Large intestine (tissue), 3 donors: ENCODE measurements around the gene TMEM258. TPM values are rescaled to one million over a fixed set of nuclear protein-coding genes. Genes with fewer than 3 reads are reported as not detected.
A peak's percentile ranks its signal among the peaks of the same experiment; 100 is the strongest.

ENCODE experiments used
- DNase-seq, 2 donors: peaks; one replicate each; pipeline versions ENCODE4 v3.0.0 to v3.0.0-alpha.2; 2013
- H3K27ac ChIP-seq: one replicate; pipeline ENCODE4 v1.5.1; 2013; ENCODE audit warnings: low read length
- H3K27me3 ChIP-seq: 2 replicates; pipeline ENCODE4 v1.6.1; 2013; ENCODE audit warnings: low read length; ENCODE audit not compliant: control insufficient read depth, insufficient read depth
- H3K36me3 ChIP-seq: 2 replicates; pipeline ENCODE4 v1.6.1; 2013; ENCODE audit warnings: low read length; ENCODE audit not compliant: control insufficient read depth, insufficient read depth
- H3K4me1 ChIP-seq: one replicate; pipeline ENCODE4 v1.6.1; 2013; ENCODE audit warnings: low read length; ENCODE audit not compliant: control insufficient read depth, insufficient read depth
- H3K4me3 ChIP-seq: one replicate; pipeline ENCODE4 v1.5.1; 2013; ENCODE audit warnings: low read length
- H3K9me3 ChIP-seq: one replicate; pipeline ENCODE4 v1.6.1; 2013; ENCODE audit warnings: mild to moderate bottlenecking, low read depth, low read length, moderate library complexity; ENCODE audit not compliant: control insufficient read depth
- WGBS: methylation state at CpG from one replicate; pipeline ENCODE4 v1.1.5; 2013; ENCODE audit warnings: low lambda C conversion rate; ENCODE audit not compliant: insufficient coverage; 5-methylcytosine and 5-hydroxymethylcytosine counted together
- polyA plus RNA-seq: library from polyadenylated mRNA; unstranded; fragments of 120-200 nt; gene quantifications from one replicate; pipeline ENCODE4 v1.2.1, GENCODE V29; 2013

The TMEM258 gene
- polyA plus RNA-seq, 1 donor: 189 TPM

DNA sequence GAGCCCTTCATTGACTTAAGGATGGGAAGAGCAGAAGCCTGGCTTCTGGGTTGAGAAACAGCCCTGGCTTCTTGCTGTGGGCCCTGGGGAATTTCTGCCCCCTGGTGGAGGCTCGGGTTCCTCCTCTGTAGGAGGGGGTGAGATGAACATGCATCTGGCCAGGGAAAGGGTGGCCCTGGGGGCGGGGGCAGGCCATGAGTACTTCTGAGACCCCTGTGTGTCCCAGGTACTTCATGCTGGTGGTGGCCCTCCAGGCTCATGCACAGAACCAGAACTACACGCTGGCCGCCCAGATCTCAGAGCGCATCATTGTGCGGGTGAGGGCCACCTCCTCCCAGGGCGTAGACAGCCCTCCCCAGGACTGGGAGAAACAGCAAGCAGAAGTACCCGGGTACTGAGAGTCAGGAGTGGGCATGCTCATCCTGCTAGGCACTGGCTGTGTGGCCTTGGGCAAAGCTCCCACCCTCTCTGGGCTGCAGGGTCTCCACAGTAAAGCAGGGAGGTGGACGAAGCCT lies 15.8 kb downstream of the TMEM258 start:
- WGBS: no CpG with 5 or more reads among the region's 9 CpGs
- Histone ChIP-seq H3K36me3 (peaks cover 69% of the 10 kb centered on the region), H3K27me3 (no peaks in the 10 kb centered on the region), H3K4me3 (no peak overlapping the region), H3K4me1 (peaks cover 10% of the 10 kb centered on the region), H3K27ac (no peak overlapping the region), H3K9me3 (no peaks in the 10 kb centered on the region)
- DNase-seq: peak in 1 of 2 donors; percentile 51

DNA sequence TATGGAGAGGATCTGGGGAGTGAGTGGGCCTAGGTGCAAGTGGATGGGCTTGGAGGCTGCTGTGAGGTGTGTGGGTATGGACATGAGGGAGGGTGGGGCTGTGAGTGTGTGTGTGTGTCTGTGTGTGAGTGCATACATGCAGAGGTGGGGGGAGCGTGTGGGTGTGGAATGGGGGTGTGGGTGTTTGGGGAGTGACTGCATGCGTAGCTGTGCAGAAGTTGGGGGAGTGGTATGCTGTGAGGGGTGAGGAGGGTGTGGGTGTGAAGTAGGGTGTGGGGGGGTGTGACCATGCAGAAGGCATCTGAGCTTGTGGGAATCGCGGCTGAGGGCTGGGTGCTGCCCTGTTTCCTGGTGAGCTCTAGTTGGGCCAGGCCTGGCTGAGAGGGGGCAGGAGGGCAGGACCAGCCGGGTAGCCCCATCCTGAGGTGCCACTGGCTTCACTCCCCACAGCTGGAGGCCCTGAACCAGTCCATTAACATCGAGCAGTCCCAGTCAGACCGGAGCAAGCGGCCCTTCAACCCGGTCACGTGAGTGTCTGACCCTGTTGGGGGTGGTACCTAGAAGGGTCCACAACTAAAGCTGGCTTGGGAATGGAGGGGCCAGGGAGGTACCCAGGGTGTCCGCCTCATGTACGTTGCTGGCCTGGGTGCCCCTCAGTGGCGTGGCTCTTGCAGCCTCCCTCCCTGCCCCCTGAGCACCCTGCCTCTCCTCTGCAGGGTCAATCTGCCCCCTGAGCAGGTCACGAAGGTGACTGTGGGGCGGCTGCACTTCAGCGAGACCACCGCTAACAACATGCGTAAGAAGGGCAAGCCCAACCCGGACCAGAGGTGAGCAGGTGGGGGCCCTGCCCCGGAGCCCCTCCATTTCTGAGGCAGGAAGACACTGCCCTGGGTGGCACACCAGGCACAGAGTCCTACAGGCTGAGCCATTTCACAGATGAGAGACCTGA lies 16.5 kb downstream of the TMEM258 start:
- Histone ChIP-seq H3K27ac (no peak overlapping the region), H3K36me3 (peaks cover 67% of the 10 kb centered on the region), H3K4me1 (peaks cover 10% of the 10 kb centered on the region), H3K27me3 (no peaks in the 10 kb centered on the region), H3K4me3 (no peak overlapping the region), H3K9me3 (no peaks in the 10 kb centered on the region)
- no peak for DNase-seq
- no CpG with 5 or more reads among the region's 20 CpGs for WGBS

DNA sequence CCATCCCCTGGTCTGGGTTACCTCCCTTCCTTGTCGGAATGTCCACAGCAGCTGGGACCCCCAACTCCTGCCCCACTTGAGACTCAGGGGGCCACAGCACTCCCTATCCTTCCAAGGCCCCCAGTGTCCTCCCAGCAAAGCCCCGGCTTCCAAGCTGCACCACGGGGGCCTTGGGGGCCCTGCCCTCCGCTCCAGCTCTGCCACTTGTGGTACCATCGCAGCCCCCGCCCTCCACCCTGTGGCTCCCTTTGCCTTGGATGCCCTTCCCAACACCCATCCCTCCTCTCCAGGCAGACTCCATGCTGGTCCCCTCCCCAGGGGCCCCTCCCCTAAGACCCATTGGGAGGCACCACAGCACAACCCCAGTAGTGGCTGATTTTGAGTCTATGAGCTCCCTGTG lies 17.3 kb downstream of the TMEM258 start:
- Histone ChIP-seq H3K36me3 (peaks cover 61% of the 10 kb centered on the region), H3K4me1 (peaks cover 10% of the 10 kb centered on the region), H3K27me3 (no peaks in the 10 kb centered on the region), H3K9me3 (no peaks in the 10 kb centered on the region), H3K27ac (no peak overlapping the region), H3K4me3 (no peak overlapping the region)
- no peak for DNase-seq
- WGBS: no CpG with 5 or more reads among the region's 6 CpGs

DNA sequence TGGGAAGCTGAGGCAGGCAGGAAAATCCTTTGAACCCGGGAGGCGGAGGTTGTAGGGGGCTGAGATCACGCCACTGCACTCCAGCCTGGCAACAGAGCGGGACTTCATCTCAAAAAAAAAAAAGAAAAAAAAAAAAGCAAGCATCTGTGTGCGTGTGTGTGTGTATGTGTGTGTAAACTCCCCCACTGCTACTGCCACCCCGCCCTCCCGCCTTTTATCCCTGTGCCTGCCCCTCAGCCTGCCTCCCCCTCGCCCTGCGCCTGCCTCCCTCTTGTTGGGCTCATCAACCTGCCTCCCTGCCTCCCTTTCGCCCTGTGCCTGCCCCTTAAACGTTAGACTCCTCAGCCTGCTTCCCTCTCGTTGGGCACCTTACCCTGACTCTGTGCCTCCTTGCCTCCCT lies 18.0 kb downstream of the TMEM258 start:
- WGBS: 83% methylated on average over 2 of the region's 12 CpGs
- no peak overlapping the region for H3K27ac ChIP-seq
- H3K4me3 ChIP-seq: no peak overlapping the region
- no peaks in the 10 kb centered on the region for H3K9me3 ChIP-seq
- DNase-seq: no peak
- H3K4me1 ChIP-seq: peaks cover 16% of the 10 kb centered on the region
- peaks cover 54% of the 10 kb centered on the region for H3K36me3 ChIP-seq
- H3K27me3 ChIP-seq: no peaks in the 10 kb centered on the region

DNA sequence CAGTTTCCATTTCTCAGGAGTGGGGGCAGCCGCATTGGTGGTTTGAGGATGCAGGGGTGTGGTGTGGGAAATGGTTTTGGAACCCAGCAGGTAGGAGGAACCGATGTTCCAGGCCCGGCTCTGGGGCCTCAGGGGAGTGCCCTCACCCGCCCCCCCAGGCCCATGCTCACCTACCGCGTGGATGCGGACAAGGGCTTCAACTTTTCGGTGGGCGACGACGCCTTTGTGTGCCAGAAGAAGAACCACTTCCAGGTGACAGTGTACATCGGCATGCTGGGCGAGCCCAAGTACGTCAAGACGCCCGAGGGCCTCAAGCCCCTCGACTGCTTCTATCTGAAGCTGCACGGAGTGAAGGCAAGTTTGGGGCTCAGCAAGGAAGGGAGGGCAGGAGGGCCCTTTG lies 18.6 kb downstream of the TMEM258 start:
- 100% methylated on average over 2 of the region's 18 CpGs for WGBS
- Histone ChIP-seq H3K4me3 (no peak overlapping the region), H3K27ac (no peak overlapping the region), H3K9me3 (no peaks in the 10 kb centered on the region), H3K27me3 (no peaks in the 10 kb centered on the region), H3K4me1 (peaks cover 22% of the 10 kb centered on the region), H3K36me3 (peaks cover 48% of the 10 kb centered on the region)
- DNase-seq: no peak

DNA sequence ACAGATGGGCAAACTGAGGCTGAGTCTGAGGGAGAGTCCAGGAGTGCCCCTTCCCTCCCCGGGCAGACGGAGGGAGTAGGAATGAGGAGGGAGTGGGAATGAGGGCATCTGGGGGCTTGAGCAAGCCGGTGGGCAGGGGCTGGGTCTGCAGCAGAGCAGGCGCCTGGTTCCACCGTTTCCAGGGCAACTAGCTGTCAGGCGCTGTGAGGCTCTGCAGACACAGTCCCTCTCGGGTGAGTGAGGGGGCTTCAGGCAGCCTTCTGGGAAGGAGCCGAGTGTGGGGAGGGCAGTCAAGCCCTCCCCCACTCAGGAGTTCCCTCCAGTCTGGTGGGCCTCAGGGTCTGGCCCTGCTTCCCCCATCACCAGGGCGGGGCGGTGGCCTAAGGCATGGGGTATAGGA lies 19.0 kb downstream of the TMEM258 start:
- H3K4me3 ChIP-seq: no peak overlapping the region
- peaks cover 43% of the 10 kb centered on the region for H3K36me3 ChIP-seq
- H3K27ac ChIP-seq: no peak overlapping the region
- no CpG with 5 or more reads among the region's 10 CpGs for WGBS
- H3K9me3 ChIP-seq: no peaks in the 10 kb centered on the region
- H3K4me1 ChIP-seq: peaks cover 27% of the 10 kb centered on the region
- H3K27me3 ChIP-seq: no peaks in the 10 kb centered on the region
- DNase-seq: peak in 1 of 2 donors; percentile 31

DNA sequence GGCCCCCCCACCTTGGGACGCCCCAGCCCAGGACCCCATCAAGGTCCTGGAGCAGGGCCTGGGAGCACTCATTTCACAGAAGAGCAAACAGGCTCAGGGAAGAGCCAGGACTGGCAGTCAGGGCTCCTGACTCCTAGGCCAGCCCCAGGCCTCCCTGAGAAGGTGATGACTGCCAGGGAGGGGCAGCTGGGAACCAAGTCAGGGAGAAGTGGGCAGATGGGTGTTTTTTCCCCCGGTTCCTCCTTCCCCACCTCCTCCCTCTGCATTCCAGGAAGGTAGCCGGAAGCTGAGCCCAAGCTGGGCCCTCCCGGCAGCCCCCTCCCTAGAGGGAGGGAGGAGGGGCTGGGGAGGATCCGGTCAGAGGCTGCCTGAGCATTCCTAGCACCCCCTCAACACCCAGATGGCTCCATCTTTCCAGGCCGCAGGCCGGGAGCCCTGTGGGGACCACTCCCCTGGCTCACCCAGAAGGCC lies 20.4 kb downstream of the TMEM258 start:
- no CpG with 5 or more reads among the region's 7 CpGs for WGBS
- no peaks in the 10 kb centered on the region for H3K9me3 ChIP-seq
- peaks cover 34% of the 10 kb centered on the region for H3K36me3 ChIP-seq
- no peak overlapping the region for H3K27ac ChIP-seq
- peaks cover 33% of the 10 kb centered on the region for H3K4me1 ChIP-seq
- H3K27me3 ChIP-seq: no peaks in the 10 kb centered on the region
- H3K4me3 ChIP-seq: no peak overlapping the region
- DNase-seq: no peak

DNA sequence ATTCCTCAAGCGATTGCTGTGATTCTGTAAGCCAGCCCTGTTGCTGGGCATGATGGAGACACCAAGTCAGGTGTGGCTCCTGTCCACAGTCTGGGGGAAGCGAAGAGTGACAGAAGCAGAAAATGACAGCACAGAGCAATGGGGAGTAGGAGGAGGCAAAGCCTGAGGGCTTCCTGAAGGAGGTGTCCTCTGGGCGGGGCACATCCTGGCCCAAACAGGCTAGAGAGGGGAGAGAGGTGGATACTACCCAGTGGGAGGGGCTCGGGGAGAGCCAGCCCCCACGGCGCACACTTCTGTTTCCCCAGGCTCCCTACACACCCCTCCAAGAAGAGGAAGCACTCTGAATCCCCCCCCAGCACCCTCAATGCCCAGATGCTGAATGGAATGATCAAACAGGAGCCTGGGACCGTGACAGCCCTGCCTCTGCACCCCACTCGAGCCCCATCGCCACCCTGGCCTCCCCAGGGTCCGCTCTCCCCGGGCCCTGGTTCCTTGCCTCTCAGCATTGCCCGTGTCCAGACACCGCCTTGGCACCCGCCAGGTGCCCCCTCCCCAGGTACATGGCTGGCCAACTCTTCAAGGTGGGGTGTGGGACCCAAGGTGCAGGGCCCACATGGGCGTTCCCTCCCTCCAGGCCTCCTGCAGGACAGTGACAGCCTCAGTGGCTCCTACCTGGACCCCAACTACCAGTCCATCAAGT lies 21.1 kb downstream of the TMEM258 start:
- H3K9me3 ChIP-seq: no peaks in the 10 kb centered on the region
- H3K27me3 ChIP-seq: no peaks in the 10 kb centered on the region
- peaks cover 27% of the 10 kb centered on the region for H3K36me3 ChIP-seq
- H3K4me1 ChIP-seq: peaks cover 38% of the 10 kb centered on the region
- H3K27ac ChIP-seq: no peak overlapping the region
- no peak overlapping the region for H3K4me3 ChIP-seq
- no peak for DNase-seq
- 100% methylated on average over 1 of the region's 15 CpGs for WGBS

DNA sequence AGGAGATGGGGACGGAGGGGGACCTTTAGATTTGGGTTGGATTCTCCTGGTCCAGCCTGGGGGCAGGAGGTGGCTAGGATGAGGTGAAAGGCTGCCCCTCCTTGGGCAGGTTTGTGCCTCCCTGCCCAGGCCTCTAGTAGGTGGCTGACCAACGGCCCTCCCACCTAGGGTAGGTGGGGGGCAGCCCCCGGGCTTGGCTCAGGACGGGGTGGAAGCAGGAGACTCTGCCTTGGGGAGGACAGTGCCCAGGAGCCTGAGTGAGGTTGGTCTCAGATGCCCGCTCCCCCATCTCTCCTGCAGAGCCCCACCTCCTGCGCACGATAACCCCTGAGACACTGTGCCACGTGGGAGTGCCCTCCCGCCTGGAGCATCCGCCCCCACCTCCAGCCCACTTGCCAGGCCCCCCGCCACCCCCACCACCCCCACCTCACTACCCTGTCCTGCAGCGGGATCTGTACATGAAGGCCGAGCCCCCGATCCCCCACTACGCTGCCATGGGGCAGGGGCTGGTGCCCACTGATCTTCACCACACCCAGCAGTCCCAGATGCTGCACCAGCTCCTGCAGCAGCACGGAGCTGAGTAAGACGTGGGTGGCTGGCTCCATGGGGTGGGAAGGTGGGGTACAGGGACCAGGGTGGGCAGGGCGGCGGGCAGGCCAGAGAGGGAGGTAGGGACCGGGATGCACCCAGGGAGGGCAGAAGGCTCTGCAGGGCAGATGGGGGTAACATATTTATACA lies 22.3 kb downstream of the TMEM258 start:
- WGBS: no CpG with 5 or more reads among the region's 20 CpGs
- no peak overlapping the region for H3K27ac ChIP-seq

More for the DNA sequence above, 22.3 kb downstream of the TMEM258 start:
- Histone ChIP-seq H3K36me3 (peaks cover 22% of the 10 kb centered on the region), H3K27me3 (no peaks in the 10 kb centered on the region), H3K9me3 (no peaks in the 10 kb centered on the region), H3K4me1 (peaks cover 37% of the 10 kb centered on the region), H3K4me3 (no peak overlapping the region)
- no peak for DNase-seq
